HG03342 (cell line): Measurements from ENCODE around the gene ATF7IP.
"Not testable (repeated sequence)": the region's sequence is repeated elsewhere in the genome, so short reads cannot be mapped to it uniquely, and the experiment has no call there.

Experiments
- ATAC-seq: cut with Tn5 transposase; IDR thresholded peaks from one replicate; pipeline ENCODE4 v1.9.1; 2021; ENCODE audit warnings: mild to moderate bottlenecking, moderate library complexity; ENCODE audit not compliant: unreplicated experiment

Gene ATF7IP

DNA sequence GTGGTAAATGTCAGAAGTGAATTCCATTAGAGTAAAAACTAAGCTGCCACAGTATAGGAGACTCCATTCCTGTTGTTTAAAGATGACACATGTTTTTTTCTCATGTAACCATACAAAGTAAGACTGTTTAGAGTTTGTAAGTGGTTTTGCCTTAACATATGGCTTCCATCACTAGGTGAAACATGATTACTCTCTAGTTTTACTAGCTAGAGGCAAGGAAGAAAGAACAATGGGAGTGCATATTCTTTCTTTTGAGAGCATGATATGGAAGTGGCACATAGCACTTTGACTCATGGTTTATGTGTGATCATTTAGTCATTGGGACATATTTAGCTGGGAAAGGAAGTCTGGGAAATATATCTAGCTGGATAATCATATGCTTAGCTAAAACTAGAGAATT lies 7.7 kb downstream of the ATF7IP start:
- no peak for ATAC-seq

- ATAC-seq: no peak
Measured at GRCh38 chr12:14379508-14379907, 14.0 kb downstream of the ATF7IP start.

GRCh38 chr12:14384783-14385638 lies 19.5 kb downstream of the ATF7IP start:
- peak; percentile 94 for ATAC-seq

DNA sequence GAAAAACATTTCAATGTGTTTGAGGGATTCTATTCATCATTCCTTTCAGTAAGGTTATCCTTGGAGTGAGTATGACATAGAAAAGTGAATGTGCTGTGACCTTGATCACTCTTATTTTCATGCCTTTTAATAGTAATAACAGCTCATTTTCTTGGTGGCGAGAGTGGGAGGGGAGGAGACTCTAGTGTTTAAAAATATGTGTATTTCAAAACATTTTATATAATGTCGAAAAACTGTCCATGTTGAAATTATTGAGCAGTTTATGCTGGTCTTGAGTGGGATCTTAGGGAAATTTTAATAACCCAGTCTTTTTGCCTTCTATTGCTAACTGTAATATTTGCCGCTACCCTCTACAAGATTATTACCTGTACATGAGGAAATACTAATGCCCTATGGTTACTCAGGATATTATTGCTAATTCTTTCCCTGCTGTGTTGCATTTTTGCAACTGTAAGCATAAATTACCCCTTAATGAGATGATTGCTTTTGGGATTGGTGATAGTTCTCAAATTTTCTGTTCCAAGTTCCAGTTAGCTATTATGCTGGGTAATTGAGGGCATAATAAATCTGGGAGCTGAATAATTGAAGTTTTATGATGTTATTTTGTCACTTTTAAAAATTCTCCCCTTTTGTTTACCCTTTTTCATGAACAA lies 21.9 kb downstream of the ATF7IP start:
- ATAC-seq: no peak

- ATAC-seq: no peak
Measured at GRCh38 chr12:14390449-14390848, 25.0 kb downstream of the ATF7IP start.

DNA sequence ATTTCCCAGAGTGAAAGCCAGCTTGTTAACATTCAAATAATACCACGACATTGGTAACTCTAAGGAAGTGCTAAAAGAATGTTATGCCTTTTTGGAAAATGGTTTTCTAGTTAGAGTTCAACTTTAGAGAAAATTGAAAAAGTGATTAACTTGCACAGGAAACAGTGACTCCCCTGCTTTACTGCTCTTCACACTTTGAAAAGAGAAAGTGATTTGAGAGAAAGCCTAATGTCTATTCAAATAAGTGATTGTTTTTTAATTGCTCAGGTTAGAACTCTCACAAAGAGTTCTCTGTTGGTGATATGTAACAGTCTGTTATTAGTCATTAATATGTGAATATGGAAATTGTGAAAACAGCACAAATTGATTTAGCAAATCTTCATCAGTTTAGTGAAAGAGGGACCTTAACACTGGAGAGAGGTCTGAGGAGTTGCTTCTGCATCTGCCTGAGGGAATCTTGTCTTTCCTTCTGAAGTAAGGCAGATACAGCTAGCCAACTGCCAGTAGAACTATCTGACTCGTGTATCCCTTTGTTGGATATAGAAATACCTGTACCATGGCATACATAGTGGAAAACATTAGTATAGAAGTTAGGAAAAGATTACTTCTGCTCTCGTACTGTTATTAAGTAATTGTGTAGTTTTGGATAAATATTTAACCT lies 25.5 kb downstream of the ATF7IP start:
- no peak for ATAC-seq

DNA sequence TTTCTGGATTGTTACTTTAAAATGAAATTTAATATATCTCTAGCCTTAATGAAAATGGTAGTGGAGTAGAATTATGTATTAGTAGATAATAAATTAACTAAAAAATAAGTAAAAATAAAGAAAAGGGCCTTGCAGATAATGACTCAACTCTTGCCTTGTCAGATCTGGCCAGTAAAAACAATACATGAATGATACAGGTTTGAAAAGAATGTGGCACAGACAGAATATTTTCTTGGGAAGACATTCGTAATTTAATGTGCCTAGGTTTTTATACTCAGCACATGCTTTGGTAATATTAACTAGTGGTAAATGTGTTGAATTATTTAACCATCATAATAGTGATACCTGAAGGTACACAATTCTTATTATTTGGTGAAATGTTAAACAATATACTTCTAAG lies 28.3 kb downstream of the ATF7IP start:
- ATAC-seq: no peak

GRCh38 chr12:14394317-14395073 lies 29.0 kb downstream of the ATF7IP start:
- ATAC-seq: peak; percentile 69

- ATAC-seq: peak; percentile 44
Measured at GRCh38 chr12:14395074-14395778, 29.7 kb downstream of the ATF7IP start.

- peak; percentile 56 for ATAC-seq
Measured at GRCh38 chr12:14396071-14396470, 30.6 kb downstream of the ATF7IP start.

DNA sequence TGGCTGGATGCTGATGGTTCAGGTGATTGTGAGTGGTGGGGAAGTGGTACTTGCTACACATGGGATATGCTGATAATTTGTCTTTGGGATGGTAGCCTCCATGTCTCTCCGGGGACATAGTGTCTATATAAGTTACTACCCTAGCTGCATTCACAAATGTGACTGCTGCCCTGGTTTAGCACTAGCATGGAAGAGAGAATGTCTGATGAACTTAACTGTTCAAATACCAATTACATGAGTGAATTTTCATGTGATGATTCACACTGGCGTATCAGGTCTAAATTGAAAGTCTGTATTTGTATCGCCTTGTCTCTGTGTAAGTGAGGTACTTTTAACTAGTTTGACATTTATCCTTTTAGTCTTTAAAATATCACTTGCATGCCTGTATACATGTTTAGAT lies 34.4 kb downstream of the ATF7IP start:
- ATAC-seq: no peak

DNA sequence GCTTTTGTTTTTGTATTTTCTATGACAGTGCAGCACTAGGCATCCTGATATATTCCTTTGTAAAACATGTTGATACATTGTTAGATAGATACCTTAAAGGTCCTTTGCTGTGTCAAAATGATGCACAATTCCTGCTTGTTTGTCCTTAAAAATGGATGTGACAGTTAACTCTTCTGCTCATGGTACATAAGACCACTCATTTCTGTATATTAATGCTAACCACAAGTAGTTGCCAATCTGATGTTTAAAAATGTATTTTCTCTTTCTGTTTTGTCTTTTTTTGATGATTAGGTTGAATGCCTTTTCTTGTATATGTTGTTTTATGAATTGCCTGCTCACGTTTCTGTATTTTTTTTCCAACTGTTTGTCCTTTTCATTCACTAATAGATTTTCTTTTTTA lies 35.1 kb downstream of the ATF7IP start:
- no peak for ATAC-seq

- ATAC-seq: not testable (repeated sequence)
Measured at GRCh38 chr12:14401267-14401666, 35.8 kb downstream of the ATF7IP start.

GRCh38 chr12:14402697-14403096 lies 37.2 kb downstream of the ATF7IP start:
- no peak for ATAC-seq

DNA sequence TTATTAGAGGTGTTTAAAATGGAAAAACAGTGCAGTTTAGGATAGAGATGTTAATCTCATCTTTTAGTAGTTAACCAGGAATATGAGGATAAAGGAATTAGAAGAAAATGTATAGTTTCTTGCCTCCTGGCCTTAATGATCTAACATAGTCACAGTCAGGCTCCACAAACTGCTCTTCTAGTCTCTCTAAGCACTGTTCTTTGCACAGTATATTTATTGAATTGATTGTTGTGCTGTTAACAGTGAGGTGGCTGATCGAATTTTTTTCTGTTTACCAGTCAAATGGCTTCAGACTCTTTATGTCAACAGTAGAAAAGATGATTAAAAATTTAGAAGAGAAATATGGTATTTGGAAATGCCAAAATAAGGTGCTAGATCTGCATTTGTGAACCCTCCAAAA lies 37.8 kb downstream of the ATF7IP start:
- ATAC-seq: no peak

DNA sequence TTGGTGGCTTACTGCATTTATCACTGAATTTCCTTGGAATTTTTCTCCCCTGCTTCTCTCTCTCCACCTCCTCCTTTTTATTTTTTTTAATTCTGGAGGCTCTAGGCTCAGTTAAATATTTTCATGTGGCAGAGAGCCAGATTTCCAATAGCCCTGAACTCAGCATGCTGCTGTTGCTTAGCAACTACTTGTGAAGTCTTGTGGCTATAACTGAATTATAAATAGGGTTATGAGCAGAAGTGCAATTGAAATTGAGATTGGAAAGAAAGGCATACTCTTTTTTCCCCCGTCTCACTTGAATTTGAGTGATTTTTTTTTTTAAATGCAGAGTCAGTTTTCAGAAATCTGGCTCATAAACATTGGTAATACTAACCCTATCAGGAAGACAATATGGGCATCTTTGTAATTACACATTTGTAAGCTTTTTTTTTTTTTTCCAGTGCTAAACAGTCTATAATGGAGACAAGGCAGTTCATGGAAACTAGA lies 38.3 kb downstream of the ATF7IP start:
- peak; percentile 63 for ATAC-seq

DNA sequence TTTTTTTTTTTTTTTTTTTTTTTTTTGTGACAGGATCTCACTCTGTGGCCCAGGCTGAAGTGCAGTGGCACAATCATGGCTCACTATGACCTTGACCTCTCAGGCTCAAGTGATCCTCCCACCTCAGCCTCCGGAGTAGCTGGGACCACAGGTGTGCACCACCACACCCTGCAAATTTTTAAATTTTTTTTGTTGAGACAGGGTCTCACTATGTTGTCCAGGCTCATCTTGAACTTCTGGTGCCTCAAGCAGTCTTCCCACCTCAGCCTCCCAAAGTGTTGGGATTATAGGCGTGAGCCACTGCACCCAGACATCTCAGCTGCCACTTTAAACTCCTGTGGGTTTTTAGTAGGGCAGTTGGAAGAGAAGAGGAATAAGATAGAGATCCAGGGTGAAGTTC lies 39.9 kb downstream of the ATF7IP start:
- ATAC-seq: not testable (repeated sequence)

DNA sequence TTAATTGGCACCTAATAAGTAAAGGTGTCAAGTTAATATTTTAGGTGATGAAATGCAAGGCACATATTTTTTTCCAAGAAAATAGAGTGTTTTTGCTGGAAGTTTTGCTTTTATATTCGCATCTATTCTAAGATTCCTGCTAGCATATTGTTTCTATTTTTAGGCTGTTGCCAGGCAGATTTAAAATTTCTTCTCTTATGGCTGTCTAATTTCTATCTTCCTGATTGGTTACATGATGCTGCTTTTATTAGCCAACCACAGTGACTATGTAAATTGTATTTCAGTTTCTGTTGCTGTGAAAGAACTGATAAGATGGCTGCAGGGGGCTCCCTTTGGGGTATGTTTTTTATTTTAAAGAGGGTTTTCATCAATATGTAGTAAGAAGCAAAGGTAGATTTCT lies 42.7 kb downstream of the ATF7IP start:
- ATAC-seq: no peak

DNA sequence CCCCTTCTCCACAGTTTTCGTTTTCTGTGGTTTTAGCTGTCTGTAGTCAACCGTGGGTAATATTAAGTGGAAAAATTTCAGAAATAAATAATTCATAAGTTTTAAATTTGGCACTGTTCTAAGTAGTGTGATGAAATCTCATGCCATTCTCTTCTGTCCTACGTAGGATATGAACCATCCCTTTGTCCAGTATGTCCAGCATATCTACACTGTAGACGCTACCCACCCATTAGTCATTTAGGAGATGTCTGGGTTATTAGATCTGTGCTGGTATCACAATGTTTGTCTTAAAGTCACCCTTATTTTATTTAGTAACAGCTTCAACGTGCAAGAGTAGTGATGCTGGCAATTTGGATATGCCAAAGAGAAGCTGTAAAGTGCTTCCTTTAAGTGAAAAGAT lies 44.7 kb downstream of the ATF7IP start:
- ATAC-seq: no peak

- ATAC-seq: no peak
Measured at GRCh38 chr12:14410841-14411569, 45.5 kb downstream of the ATF7IP start.
